Measurements from ENCODE around the gene DRD1. TPM values are rescaled to one million over a fixed set of nuclear protein-coding genes. Genes with fewer than 3 reads are reported as not detected.

The DRD1 gene
- total RNA-seq, 1 experiment from 2014 or later: 0.54 TPM

DNA sequence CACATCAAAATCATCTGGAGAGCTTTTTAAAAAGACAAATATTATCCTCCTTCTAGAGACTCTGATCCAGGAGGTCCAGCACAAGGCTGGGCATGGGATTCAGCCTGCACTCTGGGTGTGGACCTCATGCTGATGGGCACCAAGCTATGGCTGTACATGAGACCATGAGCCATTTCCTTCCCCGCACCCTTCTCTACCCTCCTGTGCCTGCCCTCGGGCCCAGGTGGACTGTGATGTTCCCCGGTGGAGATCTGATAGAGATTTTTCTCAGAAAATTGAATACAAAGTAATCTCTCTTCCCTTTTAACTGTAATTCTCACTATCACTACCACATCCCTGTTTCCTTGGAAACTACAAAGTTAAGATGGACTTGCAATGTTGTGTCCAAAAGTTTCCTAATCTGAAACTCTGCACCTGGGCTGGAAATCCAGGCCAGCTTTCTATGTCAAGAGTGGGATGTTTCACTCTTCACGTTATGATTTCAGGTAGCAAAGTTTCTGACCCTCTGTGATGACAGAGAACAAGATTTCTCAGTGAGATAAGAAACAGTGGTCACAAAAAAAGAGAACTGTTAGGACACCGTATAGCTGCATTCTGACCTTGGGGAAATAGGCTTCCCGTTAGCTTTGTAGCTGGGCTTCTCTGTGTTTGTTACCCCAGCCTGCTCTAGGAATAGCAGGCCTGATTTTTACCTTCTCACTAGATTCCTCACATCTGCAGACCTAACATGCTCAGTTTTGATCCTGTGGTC lies 45.9 kb upstream of the DRD1 start:
- ChIA-PET CTCF (no interaction called here), POLR2A (no interaction called here), RAD21 (ENCODE audit: low non-redundant PET in 1 of 2, low total read pairs in 2 of 2, uncharacterized antibody in 2 of 2, unreplicated experiment in 2 of 2) (no interaction called here)
- peaks cover 27 to 53% of the 10 kb centered on the region in 2 experiments; a peak in 3 of 4 replicates for H3K36me3 ChIP-seq (ENCODE audit: control insufficient read depth in 1 of 2, insufficient read depth in 2 of 2, low read length in 2 of 2)
- intact Hi-C loops (cut with micrococcal nuclease): no loop called here
- H3K27ac ChIP-seq (ENCODE audit: low read depth, low read length): no peak overlapping the region
- TF ChIP-seq EZH2phosphoT487 (IDR thresholded peaks at IDR 0.05; ENCODE audit: borderline replicate concordance): no peak
- TF ChIP-seq, protein P1, sequence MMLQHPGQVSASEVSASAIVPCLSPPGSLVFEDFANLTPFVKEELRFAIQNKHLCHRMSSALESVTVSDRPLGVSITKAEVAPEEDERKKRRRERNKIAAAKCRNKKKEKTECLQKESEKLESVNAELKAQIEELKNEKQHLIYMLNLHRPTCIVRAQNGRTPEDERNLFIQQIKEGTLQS (IDR thresholded peaks at IDR 0.05): no peak
- no peak for TF ChIP-seq EZH2 (IDR thresholded peaks at IDR 0.05)
- no peak for TF ChIP-seq TCF7L2 (IDR thresholded peaks at IDR 0.05; ENCODE audit: borderline replicate concordance, extremely low read depth, insufficient read depth, insufficient read length)
- TF ChIP-seq JUND (IDR thresholded peaks at IDR 0.05): no peak
- no peak for TF ChIP-seq CEBPB (IDR thresholded peaks at IDR 0.05; ENCODE audit: low read depth)
- TF ChIP-seq ZFX (IDR thresholded peaks at IDR 0.05): no peak
- no peaks in the 10 kb centered on the region for H3K4me1 ChIP-seq (ENCODE audit: control insufficient read depth in 1 of 2, insufficient read depth in 2 of 2, low read length in 2 of 2)
- H3K4me2 ChIP-seq (ENCODE audit: low read length): no peak overlapping the region
- ATAC-seq (no peak), DNase-seq (ENCODE audit: low read depth, low spot score) (no peak)
- H2AFZ ChIP-seq (ENCODE audit: low read depth, low read length, poor library complexity, severe bottlenecking): no peak overlapping the region
- no TSS peak for BruUV-seq (replicated peaks)
- no peaks in the 10 kb centered on the region for H3K9me2 ChIP-seq (ENCODE audit: insufficient read depth)
- no peak overlapping the region for H3K9ac ChIP-seq (ENCODE audit: low read length)
- peaks cover 20% of the 10 kb centered on the region; the same call in 1 of the 2 replicates for H4K20me1 ChIP-seq (ENCODE audit: insufficient read depth)
- H3K4me3 ChIP-seq (replicated peaks in 1 of 2; ENCODE audit: low read depth in 1 of 2, low read length in 2 of 2): no peak overlapping the region
- no peaks in the 10 kb centered on the region for H3K9me3 ChIP-seq (ENCODE audit: control insufficient read depth in 1 of 2, insufficient read depth in 1 of 2, low read depth in 1 of 2, low read length in 2 of 2)
- no peaks in the 10 kb centered on the region for H3K27me3 ChIP-seq (ENCODE audit: insufficient read depth, low read length)
- H3K79me2 ChIP-seq (ENCODE audit: insufficient read depth, low read length): peaks cover 98% of the 10 kb centered on the region

DNA sequence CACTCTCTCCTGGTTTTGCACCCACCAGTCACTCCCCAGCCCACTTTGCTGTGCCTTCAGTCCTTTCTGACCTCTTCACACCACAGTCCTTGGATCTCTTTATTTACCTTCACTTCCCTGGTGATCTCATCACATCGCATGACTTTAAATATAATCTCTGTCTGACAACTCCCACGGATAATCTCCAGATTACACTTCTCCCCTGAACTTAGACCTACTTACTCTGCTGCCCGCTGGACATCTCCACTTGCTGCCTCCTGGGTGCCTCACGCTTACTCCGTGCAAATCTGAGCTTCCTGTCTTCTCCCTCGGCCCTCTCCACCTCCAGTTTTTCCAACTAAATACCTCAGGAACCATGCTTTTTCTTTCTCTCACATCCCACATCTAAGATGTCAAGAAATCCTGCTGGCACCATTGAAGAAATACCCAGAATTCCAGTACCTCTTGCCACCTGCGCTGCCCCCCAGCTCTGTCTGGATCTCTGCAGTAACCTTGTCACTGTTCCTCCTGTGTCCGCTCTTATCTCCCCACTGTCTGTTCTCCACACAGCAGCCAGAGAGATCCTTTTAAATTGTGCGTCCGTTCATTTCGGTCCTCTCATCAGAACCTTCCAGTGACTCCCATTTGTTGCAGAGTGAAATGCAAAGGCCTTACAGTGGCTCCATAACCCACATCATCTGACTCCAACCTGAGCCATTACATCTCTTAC lies 43.7 kb upstream of the DRD1 start:
- CTCF ChIA-PET: no interaction called here
- peaks cover 100% of the 10 kb centered on the region for H3K79me2 ChIP-seq (ENCODE audit: insufficient read depth, low read length)
- no peak for ATAC-seq

More for the DNA sequence above, 43.7 kb upstream of the DRD1 start:
- no peak overlapping the region for H3K27ac ChIP-seq (ENCODE audit: low read depth, low read length)
- H4K20me1 ChIP-seq (ENCODE audit: insufficient read depth): peaks cover 30% of the 10 kb centered on the region; the same call in 1 of the 2 replicates
- no peaks in the 10 kb centered on the region for H3K9me3 ChIP-seq (ENCODE audit: control insufficient read depth in 1 of 2, insufficient read depth in 1 of 2, low read depth in 1 of 2, low read length in 2 of 2)
- H3K4me1 ChIP-seq (ENCODE audit: control insufficient read depth in 1 of 2, insufficient read depth in 2 of 2, low read length in 2 of 2): no peaks in the 10 kb centered on the region
- no peak overlapping the region for H3K9ac ChIP-seq (ENCODE audit: low read length)
- no peak for DNase-seq (ENCODE audit: low read depth, low spot score)
- BruUV-seq (replicated peaks): no TSS peak
- H2AFZ ChIP-seq (ENCODE audit: low read depth, low read length, poor library complexity, severe bottlenecking): no peak overlapping the region
- peaks cover 24 to 48% of the 10 kb centered on the region in 2 experiments; a peak in 3 of 4 replicates for H3K36me3 ChIP-seq (ENCODE audit: control insufficient read depth in 1 of 2, insufficient read depth in 2 of 2, low read length in 2 of 2)
- no peak overlapping the region for H3K4me3 ChIP-seq (replicated peaks in 1 of 2; ENCODE audit: low read depth in 1 of 2, low read length in 2 of 2)
- no peaks in the 10 kb centered on the region for H3K27me3 ChIP-seq (ENCODE audit: insufficient read depth, low read length)
- no peak for TF ChIP-seq EZH2phosphoT487 (IDR thresholded peaks at IDR 0.05; ENCODE audit: borderline replicate concordance)
- TF ChIP-seq YY1 (IDR thresholded peaks at IDR 0.05; ENCODE audit: extremely low read depth, insufficient replicate concordance, low read depth, low read length): no peak
- TF ChIP-seq, protein P2, sequence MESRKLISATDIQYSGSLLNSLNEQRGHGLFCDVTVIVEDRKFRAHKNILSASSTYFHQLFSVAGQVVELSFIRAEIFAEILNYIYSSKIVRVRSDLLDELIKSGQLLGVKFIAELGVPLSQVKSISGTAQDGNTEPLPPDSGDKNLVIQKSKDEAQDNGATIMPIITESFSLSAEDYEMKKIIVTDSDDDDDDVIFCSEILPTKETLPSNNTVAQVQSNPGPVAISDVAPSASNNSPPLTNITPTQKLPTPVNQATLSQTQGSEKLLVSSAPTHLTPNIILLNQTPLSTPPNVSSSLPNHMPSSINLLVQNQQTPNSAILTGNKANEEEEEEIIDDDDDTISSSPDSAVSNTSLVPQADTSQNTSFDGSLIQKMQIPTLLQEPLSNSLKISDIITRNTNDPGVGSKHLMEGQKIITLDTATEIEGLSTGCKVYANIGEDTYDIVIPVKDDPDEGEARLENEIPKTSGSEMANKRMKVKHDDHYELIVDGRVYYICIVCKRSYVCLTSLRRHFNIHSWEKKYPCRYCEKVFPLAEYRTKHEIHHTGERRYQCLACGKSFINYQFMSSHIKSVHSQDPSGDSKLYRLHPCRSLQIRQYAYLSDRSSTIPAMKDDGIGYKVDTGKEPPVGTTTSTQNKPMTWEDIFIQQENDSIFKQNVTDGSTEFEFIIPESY (IDR thresholded peaks at IDR 0.05; ENCODE audit: extremely low read depth, insufficient replicate concordance, low read length): no peak
- no peak for TF ChIP-seq ELF1 (IDR thresholded peaks at IDR 0.05; ENCODE audit: borderline replicate concordance, low read depth)
- ChIA-PET RAD21 (ENCODE audit: low non-redundant PET in 1 of 2, low total read pairs in 2 of 2, uncharacterized antibody in 2 of 2, unreplicated experiment in 2 of 2) (no interaction called here), POLR2A (no interaction called here)
- H3K9me2 ChIP-seq (ENCODE audit: insufficient read depth): no peaks in the 10 kb centered on the region
- H3K4me2 ChIP-seq (ENCODE audit: low read length): no peak overlapping the region
- intact Hi-C loops (cut with micrococcal nuclease): no loop called here

Data from HCT116 (cell line).